AG09319 (cell line): Measurements from ENCODE around the gene AKT1S1.

Experiments
- DNase-seq: peaks from one replicate; pipeline ENCODE4 v3.0.0-alpha.2; 2010; ENCODE audit warnings: low read depth; ENCODE audit errors: extremely low read depth
- CTCF ChIP-seq: IDR thresholded peaks from 2 replicates; pipeline ENCODE4 v1.5.1; 2011; ENCODE audit warnings: low read depth, mild to moderate bottlenecking, inconsistent platforms, low read length, moderate library complexity

Gene AKT1S1

DNA sequence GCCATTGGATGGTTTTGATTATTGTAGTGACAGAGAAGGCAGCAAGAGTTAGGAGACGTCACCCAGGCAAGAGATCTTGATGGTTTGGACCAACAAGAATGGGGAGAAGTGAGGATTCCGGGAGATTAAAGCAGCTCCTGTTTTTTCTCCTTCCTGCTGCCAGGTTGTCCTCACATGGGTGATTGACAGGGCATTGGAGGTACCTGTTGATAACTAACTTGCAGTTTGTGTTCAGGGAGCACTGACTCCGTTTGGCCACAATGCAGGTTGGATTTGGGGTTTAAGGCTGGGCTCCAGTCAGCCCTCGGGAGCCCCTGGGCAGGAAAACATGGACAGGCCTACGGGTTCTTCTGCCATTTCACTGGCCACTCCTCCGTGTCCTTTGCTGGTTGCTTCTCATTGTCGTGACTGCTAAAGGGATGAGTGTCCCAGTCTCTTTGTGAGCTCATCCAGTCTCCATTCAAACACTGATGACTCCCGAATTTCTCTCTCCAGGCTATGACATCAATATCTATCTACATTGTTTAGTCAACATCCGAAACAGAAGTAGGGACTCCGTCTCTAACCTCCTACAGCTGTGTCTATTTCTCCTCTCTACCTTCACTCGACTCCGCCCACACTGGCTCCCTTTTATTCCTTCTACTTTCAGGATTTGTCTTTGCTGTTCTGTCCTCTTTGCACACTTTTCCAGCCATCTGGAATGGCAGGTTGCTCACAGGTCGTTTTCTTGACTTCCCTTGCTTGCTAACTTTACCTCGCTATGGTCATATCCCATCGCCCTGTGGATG, 27.5 kb downstream of the AKT1S1 start:
- no peak for TF ChIP-seq CTCF
- DNase-seq, result no peak

DNA sequence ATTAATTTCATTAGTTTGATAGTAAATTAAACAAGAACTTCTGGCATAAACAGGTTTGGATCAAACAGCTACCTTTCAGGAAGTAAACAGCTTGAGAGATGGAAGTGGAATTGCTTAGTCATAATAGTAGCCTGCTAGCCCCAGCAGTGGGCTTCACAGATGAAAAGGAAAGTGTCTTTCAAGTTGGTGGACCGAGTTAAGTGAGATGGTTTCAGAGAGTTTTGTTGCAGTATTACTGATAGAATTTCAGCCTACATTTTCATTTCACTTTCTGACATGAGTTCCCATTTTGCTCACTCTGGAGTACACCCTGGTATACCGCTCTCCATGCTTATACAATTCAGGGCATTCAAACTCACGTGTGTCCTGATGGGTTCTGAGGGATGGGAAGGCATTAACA, 28.2 kb downstream of the AKT1S1 start:
- no peak for DNase-seq
- no peak for TF ChIP-seq CTCF

GRCh38 chr19:49847731-49848696, 29.1 kb downstream of the AKT1S1 start:
- DNase-seq, result no peak

DNA sequence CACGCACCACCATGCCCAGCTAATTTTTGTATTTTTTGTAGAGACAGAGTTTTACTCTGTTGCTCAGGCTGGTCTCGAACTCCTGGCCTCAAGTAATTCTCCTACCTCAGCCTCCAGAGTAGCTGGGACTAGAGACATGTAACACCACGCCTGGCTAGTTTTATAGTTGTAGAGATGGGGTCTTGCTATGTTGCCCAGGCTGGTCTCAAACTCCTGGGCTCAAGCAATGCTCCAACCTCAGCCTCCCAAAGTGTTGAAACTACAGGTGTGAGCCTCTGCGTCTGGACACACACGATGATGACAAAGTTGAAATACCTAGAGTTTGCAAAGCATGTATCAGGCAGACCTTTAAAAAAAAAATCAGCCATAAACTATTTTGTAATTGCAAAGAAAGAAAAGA, 30.7 kb downstream of the AKT1S1 start:
- no peak for TF ChIP-seq CTCF
- no peak for DNase-seq

More at GRCh38 chr19:49847731-49848696, 29.1 kb downstream of the AKT1S1 start:
- no peak for TF ChIP-seq CTCF

GRCh38 chr19:49845414-49845813, 31.7 kb downstream of the AKT1S1 start:
- TF ChIP-seq CTCF, result no peak
- no peak for DNase-seq

- no peak for TF ChIP-seq CTCF
- no peak for DNase-seq
These were observed 32.7 kb downstream of the AKT1S1 start for GRCh38 chr19:49844138-49845095.
